Hepatocyte (in vitro differentiated cells): ENCODE data around the gene PTAR1. TPM values are rescaled to one million over a fixed set of nuclear protein-coding genes. Genes with fewer than 3 reads are reported as not detected.

ENCODE experiments used
- DNase-seq: peaks from one replicate; pipeline ENCODE4 v3.0.0-alpha.2; 2016; ENCODE audit warnings: low spot score
- H2AFZ ChIP-seq: fragments of 200-600 bp; sonication (generic); 2 replicates; pipeline ENCODE4 v1.6.0; 2016; ENCODE audit warnings: antibody characterized with exemption, mild to moderate bottlenecking
- H3K27ac ChIP-seq: fragments of 200-600 bp; sonication (generic); 2 replicates; pipeline ENCODE4 v1.5.1; 2016; ENCODE audit warnings: mild to moderate bottlenecking
- H3K27me3 ChIP-seq: fragments of 200-600 bp; sonication (generic); 2 replicates; pipeline ENCODE4 v1.6.1; 2016
- H3K36me3 ChIP-seq: fragments of 200-600 bp; sonication (generic); replicated peaks from 2 replicates; pipeline ENCODE4 v1.5.1; 2016; ENCODE audit warnings: low read depth; ENCODE audit not compliant: insufficient read depth
- H3K4me1 ChIP-seq: fragments of 200-600 bp; sonication (generic); 2 replicates; pipeline ENCODE4 v1.5.1; 2016; ENCODE audit warnings: mild to moderate bottlenecking, moderate library complexity; ENCODE audit not compliant: insufficient read depth
- H3K4me2 ChIP-seq: fragments of 200-600 bp; sonication (generic); 2 replicates; pipeline ENCODE4 v1.6.0; 2016
- H3K4me3 ChIP-seq: fragments of 200-600 bp; sonication (generic); 2 replicates; pipeline ENCODE4 v1.5.1; 2016; ENCODE audit warnings: mild to moderate bottlenecking
- H3K79me2 ChIP-seq: fragments of 200-600 bp; sonication (generic); 2 replicates; pipeline ENCODE4 v1.6.0; 2017; ENCODE audit warnings: mild to moderate bottlenecking
- H3K9me2 ChIP-seq: fragments of 200-600 bp; sonication (generic); replicated peaks from 2 replicates; pipeline ENCODE4 v1.6.0; 2017; ENCODE audit warnings: mild to moderate bottlenecking; ENCODE audit not compliant: insufficient read depth
- H3K9me3 ChIP-seq: fragments of 200-600 bp; sonication (generic); 2 replicates; pipeline ENCODE4 v1.5.1; 2016; ENCODE audit warnings: low read depth, mild to moderate bottlenecking
- H4K20me1 ChIP-seq: fragments of 200-600 bp; sonication (generic); 2 replicates; pipeline ENCODE4 v1.6.0; 2016; ENCODE audit warnings: mild to moderate bottlenecking; ENCODE audit not compliant: insufficient read depth, poor library complexity, severe bottlenecking
- EZH2 ChIP-seq: fragments of 200-600 bp; sonication (generic); IDR thresholded peaks from 2 replicates; pipeline ENCODE4 v1.6.1; 2016; ENCODE audit warnings: antibody characterized with exemption, mild to moderate bottlenecking, borderline replicate concordance
- EZH2phosphoT487 ChIP-seq: fragments of 200-600 bp; sonication (generic); IDR thresholded peaks from one replicate; pipeline ENCODE4 v1.6.1; 2018; ENCODE audit warnings: antibody characterized with exemption, mild to moderate bottlenecking, low read depth, moderate library complexity; ENCODE audit not compliant: unreplicated experiment, severe bottlenecking
- WGBS: methylation state at CpG from one replicate; pipeline ENCODE4 v1.1.6; 2016; ENCODE audit warnings: low lambda C conversion rate; ENCODE audit errors: missing lambda C conversion rate; 5-methylcytosine and 5-hydroxymethylcytosine counted together
- polyA plus RNA-seq: library from polyadenylated mRNA; unstranded; fragments of >200 nt; fragmentation: Nextera tagmentation; extraction: Ambion mirVana; gene quantifications from 2 replicates; pipeline ENCODE4 v1.2.1, GENCODE V29; 2016
- total RNA-seq: library from RNA; depleted of rRNA; stranded (reverse); fragments of >200 nt; gene quantifications from 2 replicates; pipeline ENCODE4 v1.2.3, GENCODE V29; 2014
- TF ChIP-seq, protein P1 (sequence below): fragments of 200-600 bp; sonication (generic); IDR thresholded peaks from 2 replicates; pipeline ENCODE4 v1.5.1; 2016; ENCODE audit warnings: antibody characterized with exemption, mild to moderate bottlenecking; ENCODE audit not compliant: poor library complexity

PTAR1 gene
- total and polyA plus RNA-seq, 2 experiments from 2014 or later = 10.8 to 75.1 TPM

DNA sequence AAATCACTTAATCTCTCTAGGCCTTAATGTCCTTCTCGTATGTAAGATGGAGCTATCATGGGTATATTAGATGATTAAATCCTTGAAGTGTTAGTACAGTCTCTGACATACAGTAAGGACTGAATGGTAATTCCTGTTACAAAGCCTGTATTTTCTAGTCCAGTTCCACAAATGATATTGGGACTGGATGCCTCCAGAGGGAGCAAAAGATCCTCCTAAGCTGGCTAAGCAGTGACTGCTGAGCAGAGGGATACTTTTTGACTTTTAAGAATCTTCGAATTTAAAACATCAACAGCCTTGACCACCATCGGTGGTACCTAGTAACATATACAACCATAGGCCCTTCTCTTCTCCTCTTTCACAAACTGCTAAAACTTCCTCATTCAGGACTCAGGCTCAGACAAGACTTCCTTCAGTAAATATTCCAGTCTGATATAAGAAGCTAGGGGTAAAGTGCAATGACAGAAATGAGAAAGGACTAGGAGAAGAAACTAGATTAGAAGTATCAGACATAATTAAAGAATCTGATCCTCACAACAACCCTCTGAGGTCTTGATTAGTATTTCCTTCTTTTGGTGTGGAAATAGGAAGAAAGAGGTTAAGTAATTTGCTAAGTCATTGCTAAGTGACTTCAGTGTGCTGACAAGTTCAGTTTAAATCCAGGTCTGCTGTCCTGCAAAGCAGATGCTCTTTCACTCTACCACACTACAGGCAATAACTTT, 13.9 kb downstream of the PTAR1 start:
- no peaks in the 10 kb centered on the region for H3K9me3 ChIP-seq
- H3K4me1 ChIP-seq = peaks cover 28% of the 10 kb centered on the region
- no peaks in the 10 kb centered on the region for H3K9me2 ChIP-seq
- WGBS = 58% methylated on average over 3 of the region's 3 CpGs
- peak; percentile 7 for DNase-seq
- TF ChIP-seq, protein P1, sequence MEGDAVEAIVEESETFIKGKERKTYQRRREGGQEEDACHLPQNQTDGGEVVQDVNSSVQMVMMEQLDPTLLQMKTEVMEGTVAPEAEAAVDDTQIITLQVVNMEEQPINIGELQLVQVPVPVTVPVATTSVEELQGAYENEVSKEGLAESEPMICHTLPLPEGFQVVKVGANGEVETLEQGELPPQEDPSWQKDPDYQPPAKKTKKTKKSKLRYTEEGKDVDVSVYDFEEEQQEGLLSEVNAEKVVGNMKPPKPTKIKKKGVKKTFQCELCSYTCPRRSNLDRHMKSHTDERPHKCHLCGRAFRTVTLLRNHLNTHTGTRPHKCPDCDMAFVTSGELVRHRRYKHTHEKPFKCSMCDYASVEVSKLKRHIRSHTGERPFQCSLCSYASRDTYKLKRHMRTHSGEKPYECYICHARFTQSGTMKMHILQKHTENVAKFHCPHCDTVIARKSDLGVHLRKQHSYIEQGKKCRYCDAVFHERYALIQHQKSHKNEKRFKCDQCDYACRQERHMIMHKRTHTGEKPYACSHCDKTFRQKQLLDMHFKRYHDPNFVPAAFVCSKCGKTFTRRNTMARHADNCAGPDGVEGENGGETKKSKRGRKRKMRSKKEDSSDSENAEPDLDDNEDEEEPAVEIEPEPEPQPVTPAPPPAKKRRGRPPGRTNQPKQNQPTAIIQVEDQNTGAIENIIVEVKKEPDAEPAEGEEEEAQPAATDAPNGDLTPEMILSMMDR = peak; percentile 33
- no peak for TF ChIP-seq EZH2phosphoT487
- no peak overlapping the region for H3K4me2 ChIP-seq
- peaks cover 78% of the 10 kb centered on the region for H3K79me2 ChIP-seq
- H4K20me1 ChIP-seq = no peaks in the 10 kb centered on the region
- H3K27ac ChIP-seq = peak overlapping the region; percentile 29
- H3K27me3 ChIP-seq = no peaks in the 10 kb centered on the region
- no peaks in the 10 kb centered on the region for H3K36me3 ChIP-seq
- H2AFZ ChIP-seq = no peak overlapping the region
- no peak overlapping the region for H3K4me3 ChIP-seq

DNA sequence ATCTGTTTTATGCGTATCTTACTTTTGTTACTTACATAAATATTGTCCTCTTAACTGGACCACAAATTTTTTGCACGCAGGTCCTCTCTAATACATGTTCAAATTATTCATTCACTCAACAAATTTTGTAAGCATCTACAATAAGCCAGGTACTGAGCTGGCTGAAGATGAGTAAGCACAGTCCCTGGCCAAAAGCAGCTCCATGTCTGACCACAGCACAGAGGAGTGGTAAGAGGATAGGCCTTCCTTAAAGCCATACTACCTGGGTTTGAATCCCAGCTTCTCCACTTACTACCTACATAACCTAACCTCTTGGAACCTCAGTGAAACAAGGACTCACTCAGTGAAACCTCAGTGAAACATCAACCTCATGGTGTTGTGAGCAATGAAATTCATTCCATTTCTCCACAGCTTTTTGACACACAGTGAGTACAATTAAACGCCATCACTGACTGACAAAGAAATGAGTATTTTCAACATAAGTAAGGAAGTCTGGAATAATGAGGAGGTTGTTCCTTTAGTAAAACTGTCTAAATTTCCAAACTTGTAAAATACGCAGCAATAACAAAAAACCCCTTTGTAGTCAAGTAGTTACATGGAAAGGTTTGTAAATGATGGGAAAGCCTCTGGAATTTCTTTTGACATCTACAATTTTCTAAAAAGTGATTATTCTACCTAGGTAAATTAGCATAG, 15.0 kb downstream of the PTAR1 start:
- Histone ChIP-seq H3K27me3 (no peaks in the 10 kb centered on the region), H3K9me2 (no peaks in the 10 kb centered on the region), H4K20me1 (no peaks in the 10 kb centered on the region), H3K4me1 (peaks cover 28% of the 10 kb centered on the region), H3K9me3 (no peaks in the 10 kb centered on the region), H3K4me2 (no peak overlapping the region), H3K79me2 (peaks cover 67% of the 10 kb centered on the region), H2AFZ (no peak overlapping the region), H3K4me3 (no peak overlapping the region), H3K36me3 (no peaks in the 10 kb centered on the region), H3K27ac (no peak overlapping the region)
- 98% methylated on average over 4 of the region's 4 CpGs for WGBS
- no peak for DNase-seq
- TF ChIP-seq, protein P1 = no peak
- no peak for TF ChIP-seq EZH2
- no peak for TF ChIP-seq EZH2phosphoT487

DNA sequence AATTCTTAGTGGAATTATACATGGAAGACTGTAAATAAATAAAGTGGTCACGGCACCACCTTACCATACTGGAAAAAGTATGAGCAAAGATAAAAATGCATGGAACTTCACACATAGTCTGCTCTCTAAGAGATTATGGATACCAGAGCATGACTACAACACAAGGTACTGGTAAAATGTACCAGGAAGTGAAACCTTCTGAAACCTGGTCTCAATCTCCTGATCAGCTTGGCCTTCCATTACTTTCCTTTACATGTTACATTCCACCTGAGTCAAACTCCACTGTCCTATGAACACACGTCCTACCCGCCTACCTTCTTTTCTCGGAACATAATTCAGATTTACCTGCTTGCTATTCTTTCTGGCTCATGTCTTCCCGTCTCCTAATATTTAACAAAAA, 15.9 kb downstream of the PTAR1 start:
- peaks cover 28% of the 10 kb centered on the region for H3K4me1 ChIP-seq
- H4K20me1 ChIP-seq = no peaks in the 10 kb centered on the region
- peaks cover 66% of the 10 kb centered on the region for H3K79me2 ChIP-seq
- H3K9me3 ChIP-seq = no peaks in the 10 kb centered on the region
- H3K27me3 ChIP-seq = no peaks in the 10 kb centered on the region
- H3K27ac ChIP-seq = no peak overlapping the region
- no peaks in the 10 kb centered on the region for H3K36me3 ChIP-seq
- 92% methylated on average over 5 of the region's 5 CpGs for WGBS
- DNase-seq = no peak
- TF ChIP-seq, protein P1 = no peak
- TF ChIP-seq EZH2 (no peak), EZH2phosphoT487 (no peak)
- H2AFZ ChIP-seq = no peak overlapping the region
- no peaks in the 10 kb centered on the region for H3K9me2 ChIP-seq
- H3K4me3 ChIP-seq = no peak overlapping the region
- H3K4me2 ChIP-seq = no peak overlapping the region
